ENCODE results near the gene LIPN. TPM values are rescaled to one million over a fixed set of nuclear protein-coding genes. Genes with fewer than 3 reads are reported as not detected.

Gene LIPN
- total RNA-seq, 1 donor from 2014 or later = not detected

GRCh38 chr10:88742448-88742847, 17.4 kb upstream of the LIPN start:
- Histone ChIP-seq H3K4me3 (ENCODE audit: low read length in 3 of 3) (no peak overlapping the region), H3K36me3 (ENCODE audit: control insufficient read depth in 3 of 3, insufficient read depth in 3 of 3, low read length in 3 of 3) (no peaks in the 10 kb centered on the region), H3K9me3 (ENCODE audit: control insufficient read depth in 3 of 3, low read length in 3 of 3) (peaks cover 0 to 4% (median 0%) of the 10 kb centered on the region in 3 donors), H3K27ac (ENCODE audit: low read depth, low read length) (no peak overlapping the region), H3K27me3 (ENCODE audit: control insufficient read depth in 3 of 3, insufficient read depth in 3 of 3, low read length in 3 of 3) (peaks cover 0 to 5% (median 2%) of the 10 kb centered on the region in 3 donors), H3K9ac (ENCODE audit: low read depth in 1 of 3, low read length in 3 of 3) (no peak overlapping the region), H3K4me1 (ENCODE audit: control insufficient read depth in 3 of 3, insufficient read depth in 3 of 3, low read length in 3 of 3) (no peaks in the 10 kb centered on the region)

DNA sequence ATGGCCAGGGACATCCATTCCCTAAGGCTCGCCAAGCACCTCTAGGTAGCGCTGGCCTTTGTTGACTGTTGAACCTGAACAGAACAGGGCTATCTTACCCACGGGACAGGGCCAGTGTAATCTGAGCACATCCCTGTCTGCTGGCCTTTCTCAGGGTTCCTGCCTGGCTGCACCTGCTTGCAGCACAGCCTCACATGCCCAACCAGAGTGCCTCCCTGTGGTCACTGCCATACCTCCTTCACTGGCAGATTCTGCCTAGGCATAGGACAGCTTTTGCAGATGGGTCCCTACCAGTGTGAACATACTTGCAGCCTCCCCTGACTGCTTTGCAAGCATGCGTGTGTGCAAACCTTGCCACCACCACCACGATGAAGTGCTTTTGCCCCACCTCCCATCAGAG, 15.8 kb upstream of the LIPN start:
- Histone ChIP-seq H3K4me1 (ENCODE audit: control insufficient read depth in 3 of 3, insufficient read depth in 3 of 3, low read length in 3 of 3) (no peaks in the 10 kb centered on the region), H3K4me3 (ENCODE audit: low read length in 3 of 3) (no peak overlapping the region), H3K9me3 (ENCODE audit: control insufficient read depth in 3 of 3, low read length in 3 of 3) (peaks cover 0 to 7% (median 0%) of the 10 kb centered on the region in 3 donors), H3K27me3 (ENCODE audit: control insufficient read depth in 3 of 3, insufficient read depth in 3 of 3, low read length in 3 of 3) (peaks cover 0 to 5% (median 0%) of the 10 kb centered on the region in 3 donors), H3K27ac (ENCODE audit: low read depth, low read length) (no peak overlapping the region), H3K9ac (ENCODE audit: low read depth in 1 of 3, low read length in 3 of 3) (no peak overlapping the region), H3K36me3 (ENCODE audit: control insufficient read depth in 3 of 3, insufficient read depth in 3 of 3, low read length in 3 of 3) (no peaks in the 10 kb centered on the region)

- Histone ChIP-seq H3K9ac (ENCODE audit: low read depth in 1 of 3, low read length in 3 of 3) (no peak overlapping the region), H3K27me3 (ENCODE audit: control insufficient read depth in 3 of 3, insufficient read depth in 3 of 3, low read length in 3 of 3) (peaks cover 0 to 5% (median 0%) of the 10 kb centered on the region in 3 donors), H3K27ac (ENCODE audit: low read depth, low read length) (no peak overlapping the region), H3K4me3 (ENCODE audit: low read length in 3 of 3) (no peak overlapping the region), H3K9me3 (ENCODE audit: control insufficient read depth in 3 of 3, low read length in 3 of 3) (peaks cover 0 to 7% (median 0%) of the 10 kb centered on the region in 3 donors), H3K36me3 (ENCODE audit: control insufficient read depth in 3 of 3, insufficient read depth in 3 of 3, low read length in 3 of 3) (no peaks in the 10 kb centered on the region), H3K4me1 (ENCODE audit: control insufficient read depth in 3 of 3, insufficient read depth in 3 of 3, low read length in 3 of 3) (no peaks in the 10 kb centered on the region)
Measured at GRCh38 chr10:88745633-88746032, 14.2 kb upstream of the LIPN start.

- Histone ChIP-seq H3K4me3 (ENCODE audit: low read length in 3 of 3) (no peak overlapping the region), H3K9ac (ENCODE audit: low read depth in 1 of 3, low read length in 3 of 3) (no peak overlapping the region), H3K27me3 (ENCODE audit: control insufficient read depth in 3 of 3, insufficient read depth in 3 of 3, low read length in 3 of 3) (no peaks in the 10 kb centered on the region), H3K4me1 (ENCODE audit: control insufficient read depth in 3 of 3, insufficient read depth in 3 of 3, low read length in 3 of 3) (no peaks in the 10 kb centered on the region), H3K36me3 (ENCODE audit: control insufficient read depth in 3 of 3, insufficient read depth in 3 of 3, low read length in 3 of 3) (no peaks in the 10 kb centered on the region), H3K9me3 (ENCODE audit: control insufficient read depth in 3 of 3, low read length in 3 of 3) (no peaks in the 10 kb centered on the region), H3K27ac (ENCODE audit: low read depth, low read length) (no peak overlapping the region)
Measured at GRCh38 chr10:88754287-88754686, 5.5 kb upstream of the LIPN start.

GRCh38 chr10:88755753-88756152, 4.1 kb upstream of the LIPN start:
- no peaks in the 10 kb centered on the region for H3K9me3 ChIP-seq (ENCODE audit: control insufficient read depth in 3 of 3, low read length in 3 of 3)
- H3K4me1 ChIP-seq (ENCODE audit: control insufficient read depth in 3 of 3, insufficient read depth in 3 of 3, low read length in 3 of 3) = no peaks in the 10 kb centered on the region
- H3K4me3 ChIP-seq (ENCODE audit: low read length in 3 of 3) = no peak overlapping the region
- H3K9ac ChIP-seq (ENCODE audit: low read depth in 1 of 3, low read length in 3 of 3) = no peak overlapping the region
- H3K27me3 ChIP-seq (ENCODE audit: control insufficient read depth in 3 of 3, insufficient read depth in 3 of 3, low read length in 3 of 3) = no peaks in the 10 kb centered on the region
- no peak overlapping the region for H3K27ac ChIP-seq (ENCODE audit: low read depth, low read length)
- no peaks in the 10 kb centered on the region for H3K36me3 ChIP-seq (ENCODE audit: control insufficient read depth in 3 of 3, insufficient read depth in 3 of 3, low read length in 3 of 3)

- Histone ChIP-seq H3K27me3 (ENCODE audit: control insufficient read depth in 3 of 3, insufficient read depth in 3 of 3, low read length in 3 of 3) (no peaks in the 10 kb centered on the region), H3K4me1 (ENCODE audit: control insufficient read depth in 3 of 3, insufficient read depth in 3 of 3, low read length in 3 of 3) (no peaks in the 10 kb centered on the region), H3K9me3 (ENCODE audit: control insufficient read depth in 3 of 3, low read length in 3 of 3) (no peaks in the 10 kb centered on the region), H3K9ac (ENCODE audit: low read depth in 1 of 3, low read length in 3 of 3) (no peak overlapping the region), H3K4me3 (ENCODE audit: low read length in 3 of 3) (no peak overlapping the region), H3K36me3 (ENCODE audit: control insufficient read depth in 3 of 3, insufficient read depth in 3 of 3, low read length in 3 of 3) (no peaks in the 10 kb centered on the region), H3K27ac (ENCODE audit: low read depth, low read length) (no peak overlapping the region)
Measured at GRCh38 chr10:88756660-88757059, 3.2 kb upstream of the LIPN start.

DNA sequence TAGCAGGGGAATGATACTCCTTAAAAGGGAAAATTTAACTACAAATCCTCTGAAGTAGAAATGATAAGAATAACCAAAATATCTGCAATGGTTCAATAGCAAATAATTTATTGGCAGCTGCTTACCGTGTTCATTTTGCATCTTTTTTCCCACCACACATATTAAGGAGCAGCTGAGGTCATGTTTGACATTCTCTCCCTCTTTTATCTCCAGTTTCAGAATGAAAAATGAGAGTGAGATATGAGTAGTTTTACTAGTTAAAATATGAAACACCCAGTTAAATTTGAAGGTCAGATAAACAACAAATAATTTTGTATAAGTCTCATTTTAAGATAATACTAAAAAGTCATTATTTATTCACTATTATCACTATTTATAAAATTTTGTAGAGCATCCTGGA, 3.1 kb downstream of the LIPN start:
- no peaks in the 10 kb centered on the region for H3K36me3 ChIP-seq (ENCODE audit: control insufficient read depth in 3 of 3, insufficient read depth in 3 of 3, low read length in 3 of 3)
- H3K27me3 ChIP-seq (ENCODE audit: control insufficient read depth in 3 of 3, insufficient read depth in 3 of 3, low read length in 3 of 3) = no peaks in the 10 kb centered on the region
- no peaks in the 10 kb centered on the region for H3K4me1 ChIP-seq (ENCODE audit: control insufficient read depth in 3 of 3, insufficient read depth in 3 of 3, low read length in 3 of 3)
- H3K9ac ChIP-seq (ENCODE audit: low read depth in 1 of 3, low read length in 3 of 3) = no peak overlapping the region
- no peak overlapping the region for H3K27ac ChIP-seq (ENCODE audit: low read depth, low read length)
- no peak overlapping the region for H3K4me3 ChIP-seq (ENCODE audit: low read length in 3 of 3)
- H3K9me3 ChIP-seq (ENCODE audit: control insufficient read depth in 3 of 3, low read length in 3 of 3) = no peaks in the 10 kb centered on the region

GRCh38 chr10:88763441-88763840, 3.6 kb downstream of the LIPN start:
- no peaks in the 10 kb centered on the region for H3K27me3 ChIP-seq (ENCODE audit: control insufficient read depth in 3 of 3, insufficient read depth in 3 of 3, low read length in 3 of 3)
- H3K9ac ChIP-seq (ENCODE audit: low read depth in 1 of 3, low read length in 3 of 3) = no peak overlapping the region
- H3K36me3 ChIP-seq (ENCODE audit: control insufficient read depth in 3 of 3, insufficient read depth in 3 of 3, low read length in 3 of 3) = no peaks in the 10 kb centered on the region
- H3K4me1 ChIP-seq (ENCODE audit: control insufficient read depth in 3 of 3, insufficient read depth in 3 of 3, low read length in 3 of 3) = no peaks in the 10 kb centered on the region
- H3K9me3 ChIP-seq (ENCODE audit: control insufficient read depth in 3 of 3, low read length in 3 of 3) = no peaks in the 10 kb centered on the region
- no peak overlapping the region for H3K27ac ChIP-seq (ENCODE audit: low read depth, low read length)
- H3K4me3 ChIP-seq (ENCODE audit: low read length in 3 of 3) = no peak overlapping the region

- Histone ChIP-seq H3K27ac (ENCODE audit: low read depth, low read length) (no peak overlapping the region), H3K4me1 (ENCODE audit: control insufficient read depth in 3 of 3, insufficient read depth in 3 of 3, low read length in 3 of 3) (no peaks in the 10 kb centered on the region), H3K9ac (ENCODE audit: low read depth in 1 of 3, low read length in 3 of 3) (no peak overlapping the region), H3K4me3 (ENCODE audit: low read length in 3 of 3) (no peak overlapping the region), H3K9me3 (ENCODE audit: control insufficient read depth in 3 of 3, low read length in 3 of 3) (no peaks in the 10 kb centered on the region), H3K36me3 (ENCODE audit: control insufficient read depth in 3 of 3, insufficient read depth in 3 of 3, low read length in 3 of 3) (no peaks in the 10 kb centered on the region), H3K27me3 (ENCODE audit: control insufficient read depth in 3 of 3, insufficient read depth in 3 of 3, low read length in 3 of 3) (no peaks in the 10 kb centered on the region)
Measured at GRCh38 chr10:88764110-88764509, 4.3 kb downstream of the LIPN start.

DNA sequence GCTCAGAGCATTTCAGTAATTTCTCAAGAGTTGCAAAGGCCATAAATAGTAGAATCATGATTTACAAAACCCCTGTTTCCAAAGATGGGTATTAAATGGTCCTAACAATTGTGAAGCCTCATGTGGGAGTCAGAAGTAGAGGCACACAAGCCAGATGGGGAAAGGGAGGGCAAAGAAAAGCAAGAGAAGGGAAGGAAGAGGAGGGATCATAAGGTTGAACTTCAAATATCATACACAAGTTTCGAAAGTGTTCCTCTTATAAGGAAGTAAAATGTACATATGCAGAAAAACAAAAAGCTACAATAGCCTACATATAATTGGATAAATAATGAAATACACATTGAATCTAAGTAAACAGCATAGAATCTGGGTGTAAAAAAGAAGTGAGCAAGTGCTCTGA, 6.0 kb downstream of the LIPN start:
- Histone ChIP-seq H3K27ac (ENCODE audit: low read depth, low read length) (no peak overlapping the region), H3K9ac (ENCODE audit: low read depth in 1 of 3, low read length in 3 of 3) (no peak overlapping the region), H3K27me3 (ENCODE audit: control insufficient read depth in 3 of 3, insufficient read depth in 3 of 3, low read length in 3 of 3) (no peaks in the 10 kb centered on the region), H3K9me3 (ENCODE audit: control insufficient read depth in 3 of 3, low read length in 3 of 3) (no peaks in the 10 kb centered on the region), H3K4me3 (ENCODE audit: low read length in 3 of 3) (no peak overlapping the region), H3K36me3 (ENCODE audit: control insufficient read depth in 3 of 3, insufficient read depth in 3 of 3, low read length in 3 of 3) (no peaks in the 10 kb centered on the region), H3K4me1 (ENCODE audit: control insufficient read depth in 3 of 3, insufficient read depth in 3 of 3, low read length in 3 of 3) (no peaks in the 10 kb centered on the region)

GRCh38 chr10:88769384-88769783, 9.6 kb downstream of the LIPN start:
- Histone ChIP-seq H3K36me3 (ENCODE audit: control insufficient read depth in 3 of 3, insufficient read depth in 3 of 3, low read length in 3 of 3) (no peaks in the 10 kb centered on the region), H3K27ac (ENCODE audit: low read depth, low read length) (no peak overlapping the region), H3K4me3 (ENCODE audit: low read length in 3 of 3) (no peak overlapping the region), H3K4me1 (ENCODE audit: control insufficient read depth in 3 of 3, insufficient read depth in 3 of 3, low read length in 3 of 3) (no peaks in the 10 kb centered on the region), H3K9ac (ENCODE audit: low read depth in 1 of 3, low read length in 3 of 3) (no peak overlapping the region), H3K9me3 (ENCODE audit: control insufficient read depth in 3 of 3, low read length in 3 of 3) (no peaks in the 10 kb centered on the region), H3K27me3 (ENCODE audit: control insufficient read depth in 3 of 3, insufficient read depth in 3 of 3, low read length in 3 of 3) (no peaks in the 10 kb centered on the region)
